K562 (cell line): Measurements from ENCODE around the gene DCAF11. TPM values are rescaled to one million over a fixed set of nuclear protein-coding genes. Genes with fewer than 3 reads are reported as not detected.

Experiments used
- ARID1B ChIP-seq: fragments of 450-650 bp; IDR thresholded peaks from 2 replicates; pipeline ENCODE4 v1.6.1; 2016; ENCODE audit warnings: antibody characterized with exemption, mild to moderate bottlenecking, inconsistent platforms
- BRD4 ChIP-seq: fragments of 200-600 bp; sonication (generic); IDR thresholded peaks from 2 replicates; pipeline ENCODE4 v1.6.1; 2017; ENCODE audit warnings: inconsistent platforms
- CBX8 ChIP-seq: fragments of 200-600 bp; sonication (generic); IDR thresholded peaks from 2 replicates; pipeline ENCODE4 v1.6.1; 2012; ENCODE audit warnings: borderline replicate concordance, mixed run types, low read depth, mild to moderate bottlenecking, moderate library complexity, mixed read lengths, low read length, control low read depth, inconsistent platforms; ENCODE audit not compliant: poor library complexity, severe bottlenecking; ENCODE audit errors: extremely low read depth
- CHD4 ChIP-seq: fragments of 200-600 bp; sonication (generic); IDR thresholded peaks from 3 replicates; pipeline ENCODE4 v1.6.1; 2012; ENCODE audit warnings: low read depth, mild to moderate bottlenecking, mixed read lengths, low read length, inconsistent platforms; ENCODE audit not compliant: insufficient read depth, insufficient replicate concordance, poor library complexity, severe bottlenecking
- CTCF ChIP-seq, 3 experiments: IDR thresholded peaks in 2 of 3; conservative IDR thresholded peaks in 1 of 3; 2 replicates each; pipeline ENCODE4 v1.5.1; 2011 to 2012; ENCODE audit warnings: low read length in 3 of 3, mild to moderate bottlenecking in 3 of 3, control low read depth in 2 of 3, improper control_type of control experiment in 1 of 3, inconsistent platforms in 1 of 3, low read depth in 1 of 3, mixed read lengths in 1 of 3, moderate library complexity in 1 of 3; ENCODE audit not compliant: insufficient read depth in 2 of 3
- DDX20 ChIP-seq: fragments of 450-650 bp; IDR thresholded peaks from 2 replicates; pipeline ENCODE4 v1.6.1; 2016; ENCODE audit warnings: missing genetic modification characterization, low read depth, mild to moderate bottlenecking, missing compliant biosample characterization, moderate library complexity
- EGR1 ChIP-seq: fragments of 450-650 bp; conservative IDR thresholded peaks from 2 replicates; pipeline ENCODE4 v1.6.1; 2017; ENCODE audit warnings: mild to moderate bottlenecking
- HDAC2 ChIP-seq: fragments of 450-650 bp; IDR thresholded peaks from 2 replicates; pipeline ENCODE4 v1.6.1; 2016; ENCODE audit warnings: mild to moderate bottlenecking
- ID3 ChIP-seq, 2 experiments: fragments of 250-450 bp in 1 of 2; fragments of 450-650 bp in 1 of 2; sonication (Bioruptor Pico) in 1 of 2; IDR thresholded peaks; 2 replicates each; pipeline versions ENCODE4 v1.6.1 to v1.8.0; 2016 to 2021; ENCODE audit warnings: mild to moderate bottlenecking in 2 of 2, moderate library complexity in 2 of 2, missing compliant biosample characterization in 1 of 2, missing genetic modification characterization in 1 of 2
- KLF10 ChIP-seq: fragments of 250-450 bp; sonication (Bioruptor Pico); IDR thresholded peaks from 2 replicates; pipeline ENCODE4 v1.6.1; 2021; ENCODE audit warnings: matching md5 sums
- MAFF ChIP-seq: IDR thresholded peaks from 2 replicates; pipeline ENCODE4 v1.6.1; 2012; ENCODE audit warnings: low read length, improper control_type of control experiment
- NFIC ChIP-seq: fragments of 450-650 bp; IDR thresholded peaks from 2 replicates; pipeline ENCODE4 v1.6.1; 2017; ENCODE audit warnings: mild to moderate bottlenecking, inconsistent platforms
- NFYB ChIP-seq: IDR thresholded peaks from 2 replicates; pipeline ENCODE4 v1.6.1; 2011; ENCODE audit warnings: mild to moderate bottlenecking, moderate library complexity; ENCODE audit not compliant: insufficient read length; ENCODE audit errors: extremely low read depth
- RFX7 ChIP-seq: fragments of 250-450 bp; sonication (Bioruptor Pico); IDR thresholded peaks from 2 replicates; pipeline ENCODE4 v1.5.1; 2021; ENCODE audit warnings: mild to moderate bottlenecking
- ZBED1 ChIP-seq: IDR thresholded peaks from 2 replicates; pipeline ENCODE4 v1.6.1; 2014
- ZFP1 ChIP-seq: fragments of 450-650 bp; formaldehyde crosslinking; IDR thresholded peaks from 2 replicates; pipeline ENCODE4 v1.4.0; 2020; ENCODE audit warnings: mild to moderate bottlenecking, mixed read lengths
- ZNF253 ChIP-seq: fragments of 250-450 bp; sonication (Bioruptor Pico); conservative IDR thresholded peaks from 2 replicates; pipeline ENCODE4 v1.6.1; 2021; ENCODE audit warnings: mild to moderate bottlenecking
- ZNF436 ChIP-seq: fragments of 250-450, 450-650 bp; sonication (Bioruptor Pico); formaldehyde crosslinking; IDR thresholded peaks from 2 replicates; pipeline ENCODE4 v1.7.0; 2020; ENCODE audit warnings: mild to moderate bottlenecking
- ZNF740 ChIP-seq, 3 experiments: fragments of 200-800 bp in 1 of 3; sonication (Bioruptor generic) in 1 of 3; sonication (generic) in 1 of 3; formaldehyde crosslinking in 1 of 3; IDR thresholded peaks; 2 replicates each; pipeline versions ENCODE4 v1.6.1 to v1.8.0; 2016 to 2022; ENCODE audit warnings: mild to moderate bottlenecking in 2 of 3, missing compliant biosample characterization in 2 of 3, missing genetic modification characterization in 2 of 3, missing genetic modification reagents in 1 of 3
- polyA plus RNA-seq, 8 experiments: library from polyadenylated mRNA; depleted of rRNA in 4 of 8; stranded (reverse) in 5 of 8; unstranded in 3 of 8; fragments of >200 nt; fragmentation: Nextera tagmentation in 2 of 8; fragmentation: Illumina TruSeq in 1 of 8; extraction: Ambion mirVana in 2 of 8; extraction: Trizol in 1 of 8; gene quantifications; 2 replicates each; pipeline versions ENCODE4 v1.2.1 to v1.2.3, GENCODE V29; 2011 to 2014; ENCODE audit warnings: inconsistent platforms in 1 of 8, missing spikeins in 1 of 8
- total RNA-seq, 7 experiments: library from RNA; depleted of rRNA in 6 of 7; stranded (reverse); fragments of >200 nt in 6 of 7; fragmentation: Illumina TruSeq in 2 of 7; extraction: Trizol in 2 of 7; gene quantifications; 2 replicates each; pipeline versions ENCODE4 v1.2.1 to v1.2.3, GENCODE V29; 2011 to 2021; ENCODE audit warnings: low replicate concordance in 1 of 7

Gene DCAF11
- total and polyA plus RNA-seq, 9 of the 15 experiments (the other 6 are each of a cell fraction or from before 2014, with no cell fraction given): 8.5 to 46.2 (median 36.4) TPM

DNA sequence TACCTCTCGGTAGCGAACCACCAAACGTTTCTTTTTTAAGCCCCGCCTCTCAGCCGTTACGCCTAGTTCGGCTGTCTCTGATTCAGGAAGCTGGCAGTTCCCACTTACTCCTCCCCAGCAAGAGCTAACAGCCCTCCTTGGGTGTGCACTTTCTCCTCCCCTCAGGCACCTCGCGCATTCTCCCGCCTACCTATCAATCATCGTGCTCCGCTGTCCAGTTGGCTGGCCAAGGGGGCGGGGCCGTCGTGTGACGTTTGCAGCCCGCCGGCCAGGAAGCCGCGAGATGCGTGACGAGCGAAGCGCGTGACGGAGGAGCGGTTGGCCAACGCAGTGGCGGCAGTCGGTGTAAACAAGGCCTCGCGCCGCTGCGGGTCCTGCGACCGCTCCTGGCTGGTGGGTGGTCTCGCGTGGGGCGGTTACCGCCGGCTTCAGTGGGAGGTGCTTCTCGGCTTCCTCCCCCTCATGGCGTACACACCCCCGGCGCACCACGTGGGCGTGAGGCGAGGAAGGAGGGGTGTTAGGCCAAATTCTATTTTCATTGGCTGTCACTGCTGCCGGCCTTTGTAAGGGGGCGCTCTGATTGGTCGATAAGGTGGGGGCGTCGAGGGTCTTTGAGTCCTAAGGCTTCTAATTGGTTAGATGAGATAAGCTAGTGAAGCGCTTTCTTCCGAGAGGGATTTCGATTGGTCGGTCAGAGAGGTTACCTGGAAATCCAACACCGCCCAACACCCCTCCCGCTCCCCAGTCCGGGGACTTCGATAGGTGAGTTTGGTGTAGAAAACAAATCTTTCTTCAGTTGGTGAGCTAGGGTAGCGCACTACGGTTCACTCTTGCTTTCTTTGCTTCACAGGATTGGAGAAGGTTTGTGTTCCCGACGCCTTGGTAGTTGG lies at the start of gene DCAF11, which contains the start of gene NRL (continued):
- TF ChIP-seq EGR1: peak; percentile 98
- TF ChIP-seq ZFP1 (CRISPR knock-in tag): no peak
- no peak for TF ChIP-seq CBX8
- TF ChIP-seq CHD4: no peak
- TF ChIP-seq DDX20 (tag): no peak
- peak; percentile 78; the same call in 1 of the 2 replicates for TF ChIP-seq HDAC2
- no peak for TF ChIP-seq BRD4
- no peak for TF ChIP-seq ZNF436 (CRISPR knock-in tag)
- no peak for TF ChIP-seq ID3 (CRISPR knock-in tag; IDR thresholded peaks at IDR 0.05)
- TF ChIP-seq ID3 (tag; IDR thresholded peaks at IDR 0.05): no peak
- TF ChIP-seq ZNF253: no peak
- TF ChIP-seq ZNF740 (CRISPR knock-in tag; IDR thresholded peaks at IDR 0.05): no peak
- no peak for TF ChIP-seq ZNF740 (tag; IDR thresholded peaks at IDR 0.05)
- TF ChIP-seq MAFF: no peak
- no peak for TF ChIP-seq RFX7 (CRISPR knock-in tag)
- TF ChIP-seq ZBED1: no peak
- no peak for TF ChIP-seq CTCF (IDR thresholded peaks at IDR 0.05 in 2 of 3, conservative IDR thresholded peaks at IDR 0.05 in 1 of 3; ENCODE audit: insufficient read depth in 2 of 3, low read depth in 1 of 3, low read length in 3 of 3)
- no peak for TF ChIP-seq KLF10
- TF ChIP-seq ARID1B: no peak
- peak; percentile 97 for TF ChIP-seq NFYB
- TF ChIP-seq NFIC: 0 out of 2 replicates have a peak, but pooled peaks have one; percentile 2
